HG02571 (cell line): ENCODE results near the gene ATE1.
A peak's percentile ranks its signal among the peaks of the same experiment; 100 is the strongest.
"Not testable (repeated sequence)": the region's sequence is repeated elsewhere in the genome, so short reads cannot be mapped to it uniquely, and the experiment has no call there.

Experiments used
- ATAC-seq: cut with Tn5 transposase; IDR thresholded peaks from one replicate; pipeline ENCODE4 v1.9.1; 2021; ENCODE audit warnings: mild to moderate bottlenecking, moderate library complexity; ENCODE audit not compliant: unreplicated experiment

The ATE1 gene

GRCh38 chr10:121796342-121796741, 131.5 kb downstream of the ATE1 start:
- ATAC-seq, result no peak

GRCh38 chr10:121792198-121792597, 135.6 kb downstream of the ATE1 start:
- no peak for ATAC-seq

- ATAC-seq, result no peak
Measured at GRCh38 chr10:121791761-121792160, 136.1 kb downstream of the ATE1 start.

GRCh38 chr10:121788717-121789116, 139.1 kb downstream of the ATE1 start:
- no peak for ATAC-seq

- ATAC-seq, result no peak
Measured at GRCh38 chr10:121788115-121788514, 139.7 kb downstream of the ATE1 start.

GRCh38 chr10:121787169-121787568, 140.7 kb downstream of the ATE1 start:
- no peak for ATAC-seq

- ATAC-seq, result no peak
Measured at GRCh38 chr10:121783782-121784372, 144.0 kb downstream of the ATE1 start.

- ATAC-seq, result no peak
Measured at GRCh38 chr10:121781101-121781500, 146.7 kb downstream of the ATE1 start.

GRCh38 chr10:121774813-121775212, 153.0 kb downstream of the ATE1 start:
- ATAC-seq, result no peak

- ATAC-seq, result no peak
Measured at GRCh38 chr10:121774404-121774803, 153.4 kb downstream of the ATE1 start.

GRCh38 chr10:121772884-121773283, 154.9 kb downstream of the ATE1 start:
- no peak for ATAC-seq

GRCh38 chr10:121772406-121772805, 155.4 kb downstream of the ATE1 start:
- ATAC-seq, result no peak

- no peak for ATAC-seq
Measured at GRCh38 chr10:121771966-121772365, 155.9 kb downstream of the ATE1 start.

GRCh38 chr10:121766426-121766825, 161.4 kb downstream of the ATE1 start:
- ATAC-seq, result no peak

GRCh38 chr10:121765204-121765603, 162.6 kb downstream of the ATE1 start:
- ATAC-seq, result no peak

GRCh38 chr10:121764233-121764942, 163.4 kb downstream of the ATE1 start:
- no peak for ATAC-seq

GRCh38 chr10:121757241-121757640, 170.6 kb downstream of the ATE1 start:
- ATAC-seq, result not testable (repeated sequence)

GRCh38 chr10:121755496-121755895, 172.3 kb downstream of the ATE1 start:
- not testable (repeated sequence) for ATAC-seq

GRCh38 chr10:121754666-121755065, 173.2 kb downstream of the ATE1 start:
- ATAC-seq, result no peak

- ATAC-seq, result peak; percentile 82
Measured at GRCh38 chr10:121753726-121754476, 173.9 kb downstream of the ATE1 start.

GRCh38 chr10:121751191-121751760, 176.6 kb downstream of the ATE1 start:
- no peak for ATAC-seq
